Measurements from ENCODE around the gene TRPT1.

DNA sequence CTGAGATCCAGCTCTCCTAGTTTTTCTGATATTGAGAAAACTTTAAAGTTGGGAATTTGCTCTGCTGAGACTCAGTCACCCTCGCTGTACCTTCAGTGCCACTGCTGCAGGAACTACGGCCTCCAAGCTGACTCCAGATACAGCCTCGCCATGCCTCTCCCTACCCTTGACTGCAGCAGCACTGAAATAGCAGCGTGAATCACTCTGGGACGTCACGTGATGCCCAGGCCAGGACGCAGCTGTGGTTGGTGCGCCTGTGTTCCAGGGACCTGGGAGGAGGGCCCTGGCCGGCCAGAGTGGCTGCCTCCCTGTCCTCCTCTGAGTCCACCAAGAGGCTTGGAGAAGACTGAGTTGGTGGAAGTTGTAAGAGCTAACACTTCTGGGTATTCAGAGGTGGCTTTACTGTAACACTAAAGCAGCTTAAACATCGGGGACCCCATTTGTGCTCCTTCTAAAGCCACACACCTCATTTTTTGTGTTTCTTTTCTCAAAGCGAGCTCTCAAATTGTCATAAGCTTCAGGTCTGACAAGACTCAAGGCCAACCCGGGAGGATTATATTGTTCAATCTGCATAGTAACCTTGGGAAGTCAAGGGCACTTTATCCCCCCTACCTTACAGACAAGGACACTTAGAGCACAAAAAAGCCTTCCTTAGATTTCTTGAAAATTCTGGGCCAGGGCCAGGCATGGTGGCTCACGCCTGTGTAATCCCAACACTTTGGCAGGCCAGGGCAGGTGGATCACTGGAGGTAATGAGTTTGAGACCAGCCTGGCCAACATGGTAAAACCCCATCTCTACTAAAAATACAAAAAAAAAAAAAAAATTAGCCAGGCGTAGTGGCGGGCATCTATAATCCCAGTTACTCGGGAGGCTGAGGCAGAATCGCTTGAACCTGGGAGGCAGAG is 44.2 kb downstream of the TRPT1 start:
- TF ChIP-seq, protein P1, sequence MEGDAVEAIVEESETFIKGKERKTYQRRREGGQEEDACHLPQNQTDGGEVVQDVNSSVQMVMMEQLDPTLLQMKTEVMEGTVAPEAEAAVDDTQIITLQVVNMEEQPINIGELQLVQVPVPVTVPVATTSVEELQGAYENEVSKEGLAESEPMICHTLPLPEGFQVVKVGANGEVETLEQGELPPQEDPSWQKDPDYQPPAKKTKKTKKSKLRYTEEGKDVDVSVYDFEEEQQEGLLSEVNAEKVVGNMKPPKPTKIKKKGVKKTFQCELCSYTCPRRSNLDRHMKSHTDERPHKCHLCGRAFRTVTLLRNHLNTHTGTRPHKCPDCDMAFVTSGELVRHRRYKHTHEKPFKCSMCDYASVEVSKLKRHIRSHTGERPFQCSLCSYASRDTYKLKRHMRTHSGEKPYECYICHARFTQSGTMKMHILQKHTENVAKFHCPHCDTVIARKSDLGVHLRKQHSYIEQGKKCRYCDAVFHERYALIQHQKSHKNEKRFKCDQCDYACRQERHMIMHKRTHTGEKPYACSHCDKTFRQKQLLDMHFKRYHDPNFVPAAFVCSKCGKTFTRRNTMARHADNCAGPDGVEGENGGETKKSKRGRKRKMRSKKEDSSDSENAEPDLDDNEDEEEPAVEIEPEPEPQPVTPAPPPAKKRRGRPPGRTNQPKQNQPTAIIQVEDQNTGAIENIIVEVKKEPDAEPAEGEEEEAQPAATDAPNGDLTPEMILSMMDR (IDR thresholded peaks at IDR 0.05), result no peak
- TF ChIP-seq POLR2A (IDR thresholded peaks at IDR 0.05), result peak; percentile 79 to 98
